Measurements from ENCODE around the gene PACRG. TPM values are rescaled to one million over a fixed set of nuclear protein-coding genes. Genes with fewer than 3 reads are reported as not detected.

PACRG gene
- polyA plus RNA-seq, 1 of the 3 experiments (the other 2 are of a cell fraction), result 0.56 TPM

- Histone ChIP-seq H3F3A (replicated peaks; ENCODE audit: insufficient read depth) (no peaks in the 10 kb centered on the region), H3K4me1 (ENCODE audit: control insufficient read depth in 1 of 2, insufficient read depth in 2 of 2, low read depth in 1 of 2, low read length in 1 of 2) (no peaks in the 10 kb centered on the region; a peak in 1 of 4 replicates), H4K20me1 (ENCODE audit: insufficient read depth) (no peaks in the 10 kb centered on the region), H3K9ac (no peak overlapping the region), H3K27ac (ENCODE audit: low read depth in 2 of 2, low read length in 1 of 2) (no peak overlapping the region), H3K4me2 (no peak overlapping the region), H2AFZ (ENCODE audit: low read depth) (no peak overlapping the region), H3K9me3 (no peaks in the 10 kb centered on the region), H3K4me3 (ENCODE audit: low read depth in 2 of 2, low read length in 1 of 2) (no peak overlapping the region), H3K9me2 (no peaks in the 10 kb centered on the region), H3K36me3 (replicated peaks in 1 of 2; ENCODE audit: control insufficient read depth in 1 of 2, insufficient read depth in 2 of 2, low read length in 1 of 2) (no peaks in the 10 kb centered on the region), H3K79me2 (ENCODE audit: insufficient read depth) (no peaks in the 10 kb centered on the region), H3K27me3 (ENCODE audit: insufficient read depth) (no peaks in the 10 kb centered on the region)
- TF ChIP-seq POLR2AphosphoS5 (IDR thresholded peaks at IDR 0.05; ENCODE audit: low read depth, low read length) (no peak), RAD21 (IDR thresholded peaks at IDR 0.05; ENCODE audit: low read length) (no peak), SMC3 (IDR thresholded peaks at IDR 0.05; ENCODE audit: low read depth, low read length) (no peak)
- 49% methylated on average over 5 of the region's 5 CpGs for WGBS (ENCODE audit: low lambda C conversion rate)
- ChIA-PET CTCF (no interaction called here), POLR2A (no interaction called here)
- no peak for DNase-seq
Observed at GRCh38 chr6:163284151-163284550, 556.4 kb downstream of the PACRG start.

GRCh38 chr6:163285691-163286090 is 557.9 kb downstream of the PACRG start:
- ChIA-PET POLR2A (no interaction called here), CTCF (interaction anchor here (1.2 kb wide), 1 partner anchor 9 kb away, joined by 3 read pairs; no protein-coding TSS in a partner anchor)
- Histone ChIP-seq H3K9me2 (no peaks in the 10 kb centered on the region), H3K9me3 (no peaks in the 10 kb centered on the region), H3K27ac (ENCODE audit: low read depth in 2 of 2, low read length in 1 of 2) (no peak overlapping the region), H3K9ac (no peak overlapping the region), H3K4me2 (no peak overlapping the region), H3K79me2 (ENCODE audit: insufficient read depth) (no peaks in the 10 kb centered on the region), H3K4me3 (ENCODE audit: low read depth in 2 of 2, low read length in 1 of 2) (no peak overlapping the region), H2AFZ (ENCODE audit: low read depth) (no peak overlapping the region), H3F3A (replicated peaks; ENCODE audit: insufficient read depth) (no peaks in the 10 kb centered on the region), H4K20me1 (ENCODE audit: insufficient read depth) (no peaks in the 10 kb centered on the region), H3K36me3 (replicated peaks in 1 of 2; ENCODE audit: control insufficient read depth in 1 of 2, insufficient read depth in 2 of 2, low read length in 1 of 2) (no peaks in the 10 kb centered on the region), H3K27me3 (ENCODE audit: insufficient read depth) (no peaks in the 10 kb centered on the region), H3K4me1 (ENCODE audit: control insufficient read depth in 1 of 2, insufficient read depth in 2 of 2, low read depth in 1 of 2, low read length in 1 of 2) (no peaks in the 10 kb centered on the region; a peak in 1 of 4 replicates)
- TF ChIP-seq GABPA (IDR thresholded peaks at IDR 0.05; ENCODE audit: low read depth), result no peak
- TF ChIP-seq TAF1 (IDR thresholded peaks at IDR 0.05; ENCODE audit: borderline replicate concordance, low read depth, low read length), result no peak
- no peak for TF ChIP-seq RCOR1 (IDR thresholded peaks at IDR 0.05; ENCODE audit: low read length)
- TF ChIP-seq TCF12 (IDR thresholded peaks at IDR 0.05), result no peak
- no peak for TF ChIP-seq RFX5 (IDR thresholded peaks at IDR 0.05; ENCODE audit: low read length)
- TF ChIP-seq YY1 (IDR thresholded peaks at IDR 0.05; ENCODE audit: low read depth), result no peak
- no peak for TF ChIP-seq SIN3A (IDR thresholded peaks at IDR 0.05; ENCODE audit: borderline replicate concordance, low read depth, low read length)
- TF ChIP-seq JUND (IDR thresholded peaks at IDR 0.05), result no peak
- TF ChIP-seq FOXM1 (IDR thresholded peaks at IDR 0.05; ENCODE audit: low read depth), result no peak
- no peak for TF ChIP-seq CTCF (IDR thresholded peaks at IDR 0.05)
- TF ChIP-seq MEF2A (IDR thresholded peaks at IDR 0.05; ENCODE audit: borderline replicate concordance, low read depth), result no peak
- TF ChIP-seq SMC3 (IDR thresholded peaks at IDR 0.05; ENCODE audit: low read depth, low read length), result no peak
- TF ChIP-seq ZBTB33 (IDR thresholded peaks at IDR 0.05; ENCODE audit: borderline replicate concordance, low read depth), result no peak
- TF ChIP-seq EP300 (IDR thresholded peaks at IDR 0.05; ENCODE audit: borderline replicate concordance in 1 of 2, low read depth in 1 of 2, low read length in 1 of 2), result no peak
- 70% methylated on average over 7 of the region's 7 CpGs for WGBS (ENCODE audit: low lambda C conversion rate)
- DNase-seq, result no peak
